ENCODE measurements around the gene CCDC78. TPM values are rescaled to one million over a fixed set of nuclear protein-coding genes. Genes with fewer than 3 reads are reported as not detected.

The CCDC78 gene
- total RNA-seq, 1 donor from 2014 or later, result 5.8 TPM

GRCh38 chr16:740764-741505, 14.7 kb upstream of the CCDC78 start, which contains the start of gene CIAO3:
Gene CIAO3 (minus strand): TSS chr16:740997. CDS start chr16:740985, 12 bp downstream.
- H3K36me3 Mint-ChIP-seq (ENCODE audit: low read depth), result peaks cover 11% of the 10 kb centered on the region
- H3K9me3 Mint-ChIP-seq, result no peaks in the 10 kb centered on the region
- H3K4me3 Mint-ChIP-seq, result peak within 1 kb of the TSS; percentile 85
- intact Hi-C loops (cut with micrococcal nuclease), result loop anchor here (1.0 to 10.0 kb wide), 3 partner anchors 46 to 234 kb away; partner anchors contain the start of genes CHTF18, LMF1 and RPUSD1
- peaks cover 9% of the 10 kb centered on the region for H3K4me1 Mint-ChIP-seq (ENCODE audit: low read depth)
- H3K27me3 Mint-ChIP-seq (ENCODE audit: insufficient read depth), result no peaks in the 10 kb centered on the region
- peak; percentile 92 for DNase-seq (ENCODE audit: low spot score)
- H3K27ac Mint-ChIP-seq, result peak within 1 kb of the TSS; percentile 73

DNA sequence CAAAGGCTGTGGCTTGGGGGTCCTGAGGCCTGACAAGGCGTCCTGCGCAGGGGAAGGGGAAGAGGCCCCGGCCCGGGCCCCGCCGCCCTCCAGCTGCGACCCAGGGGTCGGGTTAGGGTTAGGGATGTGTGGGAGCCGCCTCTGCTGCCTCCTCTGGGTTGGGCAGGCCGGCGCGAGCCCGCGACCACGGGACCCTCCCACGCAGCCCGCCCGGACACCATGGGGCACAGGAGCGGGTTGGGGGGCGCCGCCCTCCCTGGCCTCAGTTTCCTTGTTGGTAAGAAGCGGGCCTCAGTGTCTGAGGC, 14.2 kb upstream of the CCDC78 start:
- intact Hi-C loops (cut with micrococcal nuclease), result loop anchor here (1.0 to 10.0 kb wide), 3 partner anchors 47 to 234 kb away; partner anchors contain the start of genes CHTF18, LMF1 and RPUSD1
- peaks cover 13% of the 10 kb centered on the region for H3K36me3 Mint-ChIP-seq (ENCODE audit: low read depth)
- H3K4me3 Mint-ChIP-seq, result peak overlapping the region; percentile 85
- no peaks in the 10 kb centered on the region for H3K27me3 Mint-ChIP-seq (ENCODE audit: insufficient read depth)
- H3K27ac Mint-ChIP-seq, result peak overlapping the region; percentile 23
- H3K9me3 Mint-ChIP-seq, result no peaks in the 10 kb centered on the region
- H3K4me1 Mint-ChIP-seq (ENCODE audit: low read depth), result peaks cover 14% of the 10 kb centered on the region
- DNase-seq (ENCODE audit: low spot score), result no peak

DNA sequence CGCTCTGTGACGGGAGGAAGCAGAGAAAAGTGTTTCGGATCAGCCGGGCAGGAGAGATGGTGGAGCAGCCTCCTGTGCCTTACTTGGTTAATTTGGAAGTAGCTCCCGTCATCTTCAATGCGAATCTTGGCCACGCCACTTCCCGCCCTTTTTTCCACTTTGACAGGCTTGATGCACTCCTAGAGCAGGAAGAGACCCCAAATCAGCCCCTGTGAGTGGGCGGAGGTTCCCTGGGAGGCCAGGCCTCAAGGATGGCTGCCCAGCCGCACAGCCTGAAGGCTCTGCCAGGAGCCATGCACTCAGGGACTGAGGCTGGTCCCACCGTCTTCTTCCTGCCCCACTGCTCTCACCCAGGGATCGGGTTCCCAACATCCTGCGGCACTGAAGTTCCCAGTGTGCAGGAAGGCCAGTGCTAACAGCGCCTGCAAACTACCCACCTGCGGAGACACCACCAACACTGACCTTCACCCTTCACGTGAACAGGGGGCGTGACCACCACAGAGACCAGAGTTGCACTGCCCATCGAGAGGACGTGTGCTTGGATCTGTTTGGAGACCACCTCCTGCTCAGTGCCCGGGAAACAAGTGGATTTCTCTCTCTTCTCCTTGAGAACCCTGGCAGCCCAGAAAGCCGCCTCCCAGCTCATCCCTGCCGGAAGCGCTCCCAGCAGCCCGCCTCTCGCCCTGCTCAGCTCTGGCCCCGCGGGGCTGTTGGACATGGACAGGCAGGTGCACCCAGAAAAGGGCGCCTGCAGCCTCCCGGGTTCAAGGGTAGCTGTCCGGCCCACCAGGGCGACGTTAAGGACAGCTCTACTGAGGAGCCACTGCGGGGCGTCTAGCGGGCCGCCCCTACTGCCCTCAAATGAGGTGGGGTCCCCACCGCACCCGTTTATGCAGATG, 13.6 kb upstream of the CCDC78 start:
- H3K4me1 Mint-ChIP-seq (ENCODE audit: low read depth), result peaks cover 17% of the 10 kb centered on the region
- peaks cover 17% of the 10 kb centered on the region for H3K36me3 Mint-ChIP-seq (ENCODE audit: low read depth)
- no peaks in the 10 kb centered on the region for H3K9me3 Mint-ChIP-seq
- no peak overlapping the region for H3K27ac Mint-ChIP-seq
- no peak for DNase-seq (ENCODE audit: low spot score)
- H3K4me3 Mint-ChIP-seq, result peak overlapping the region; percentile 85
- intact Hi-C loops (cut with micrococcal nuclease), result loop anchor here (1.0 to 10.0 kb wide), 4 partner anchors 43 to 235 kb away; partner anchors contain the start of genes CHTF18, LMF1 and RPUSD1
- no peaks in the 10 kb centered on the region for H3K27me3 Mint-ChIP-seq (ENCODE audit: insufficient read depth)

DNA sequence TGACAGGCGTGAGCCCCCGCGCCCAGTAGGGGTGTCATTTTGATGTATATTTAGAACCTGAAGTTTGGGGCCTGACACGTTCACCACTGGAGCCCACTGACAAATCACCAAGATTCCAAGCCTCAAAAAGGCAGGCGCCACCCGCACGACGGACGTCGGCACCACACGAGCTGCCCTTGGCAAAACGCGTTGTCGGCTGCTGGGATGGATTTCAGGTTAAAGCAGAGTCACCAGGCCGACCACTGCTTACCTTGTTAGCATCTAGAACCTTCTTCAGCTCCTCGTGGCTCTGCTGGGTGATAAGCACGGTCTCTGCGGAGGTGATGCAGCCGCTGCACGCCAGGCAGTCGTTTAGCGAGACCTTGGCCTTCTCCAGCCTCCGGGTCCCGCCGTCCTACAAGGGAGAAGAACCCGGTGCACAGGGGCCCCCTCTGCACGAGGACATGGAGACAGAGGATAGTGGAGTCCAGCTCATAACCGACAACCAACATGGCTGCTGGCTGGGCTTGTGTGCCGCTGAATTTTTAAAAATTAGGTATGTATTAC, 10.8 kb upstream of the CCDC78 start:
- H3K9me3 Mint-ChIP-seq, result no peaks in the 10 kb centered on the region
- H3K4me1 Mint-ChIP-seq (ENCODE audit: low read depth), result peaks cover 17% of the 10 kb centered on the region
- no peak overlapping the region for H3K4me3 Mint-ChIP-seq
- peaks cover 17% of the 10 kb centered on the region for H3K36me3 Mint-ChIP-seq (ENCODE audit: low read depth)
- no peak overlapping the region for H3K27ac Mint-ChIP-seq
- H3K27me3 Mint-ChIP-seq (ENCODE audit: insufficient read depth), result no peaks in the 10 kb centered on the region
- DNase-seq (ENCODE audit: low spot score), result no peak
- intact Hi-C loops (cut with micrococcal nuclease), result loop anchor here (2.0 to 5.0 kb wide), 2 partner anchors 16 to 40 kb away; partner anchors contain the start of gene ANTKMT

- H3K9me3 Mint-ChIP-seq, result no peaks in the 10 kb centered on the region
- no peaks in the 10 kb centered on the region for H3K27me3 Mint-ChIP-seq (ENCODE audit: insufficient read depth)
- intact Hi-C loops (cut with micrococcal nuclease), result loop anchor here (2.0 to 5.0 kb wide), 2 partner anchors 15 to 39 kb away; partner anchors contain the start of gene ANTKMT
- H3K4me1 Mint-ChIP-seq (ENCODE audit: low read depth), result peaks cover 17% of the 10 kb centered on the region
- peaks cover 17% of the 10 kb centered on the region for H3K36me3 Mint-ChIP-seq (ENCODE audit: low read depth)
- DNase-seq (ENCODE audit: low spot score), result no peak
- H3K27ac Mint-ChIP-seq, result peak overlapping the region; percentile 61
- peak overlapping the region; percentile 39 for H3K4me3 Mint-ChIP-seq
Observed at GRCh38 chr16:735982-736453, 9.8 kb upstream of the CCDC78 start.

DNA sequence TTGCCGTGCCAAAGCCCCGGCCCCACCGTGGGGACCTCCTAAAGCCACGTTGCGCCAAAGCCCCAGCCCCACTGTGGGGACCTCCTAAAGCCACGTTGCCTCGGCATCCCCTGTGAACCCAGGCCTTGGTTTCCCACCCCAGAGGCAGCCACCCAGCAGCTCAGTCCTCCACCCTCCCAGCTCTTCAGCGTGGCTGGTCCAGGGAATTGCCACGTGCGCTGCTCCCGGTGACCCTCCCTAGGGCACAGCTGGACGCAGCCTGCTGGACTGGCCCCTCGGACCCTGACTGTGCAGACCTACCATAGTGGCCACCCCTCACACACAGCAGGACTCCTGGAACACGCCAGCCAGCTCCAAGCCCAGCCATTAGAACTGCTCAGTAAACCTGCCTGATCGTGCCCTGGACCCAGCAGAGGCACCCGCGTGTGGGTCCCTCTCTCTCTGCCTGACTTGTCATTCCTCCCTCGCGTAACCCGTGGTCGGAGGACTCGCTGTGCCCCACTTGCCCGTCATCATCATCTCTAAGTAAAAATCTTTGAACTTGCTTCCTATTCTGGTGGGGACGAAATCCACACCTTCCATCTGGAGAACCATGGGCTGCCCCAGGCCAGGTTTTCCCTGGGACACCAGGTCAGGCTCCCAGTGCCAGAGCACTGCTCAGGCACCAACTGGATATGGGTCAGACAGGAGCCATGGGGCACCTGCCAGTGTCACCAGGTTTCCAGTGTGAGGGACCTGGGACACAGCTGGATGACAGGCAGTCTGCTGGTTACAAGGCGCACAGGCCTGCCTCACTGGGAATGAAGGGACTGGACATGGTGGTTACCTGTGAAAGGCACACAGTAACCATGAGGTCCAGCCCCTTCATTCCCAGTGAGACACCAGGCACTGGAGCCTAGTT, 9.0 kb upstream of the CCDC78 start:
- Mint-ChIP-seq H3K9me3 (no peaks in the 10 kb centered on the region), H3K4me3 (peak overlapping the region; percentile 37), H3K27me3 (ENCODE audit: insufficient read depth) (no peaks in the 10 kb centered on the region), H3K27ac (no peak overlapping the region), H3K36me3 (ENCODE audit: low read depth) (peaks cover 17% of the 10 kb centered on the region), H3K4me1 (ENCODE audit: low read depth) (peaks cover 17% of the 10 kb centered on the region)
- intact Hi-C loops (cut with micrococcal nuclease), result loop anchor here (5.0 kb wide), 1 partner anchor 38 kb away; no protein-coding TSS in a partner anchor
- no peak for DNase-seq (ENCODE audit: low spot score)

DNA sequence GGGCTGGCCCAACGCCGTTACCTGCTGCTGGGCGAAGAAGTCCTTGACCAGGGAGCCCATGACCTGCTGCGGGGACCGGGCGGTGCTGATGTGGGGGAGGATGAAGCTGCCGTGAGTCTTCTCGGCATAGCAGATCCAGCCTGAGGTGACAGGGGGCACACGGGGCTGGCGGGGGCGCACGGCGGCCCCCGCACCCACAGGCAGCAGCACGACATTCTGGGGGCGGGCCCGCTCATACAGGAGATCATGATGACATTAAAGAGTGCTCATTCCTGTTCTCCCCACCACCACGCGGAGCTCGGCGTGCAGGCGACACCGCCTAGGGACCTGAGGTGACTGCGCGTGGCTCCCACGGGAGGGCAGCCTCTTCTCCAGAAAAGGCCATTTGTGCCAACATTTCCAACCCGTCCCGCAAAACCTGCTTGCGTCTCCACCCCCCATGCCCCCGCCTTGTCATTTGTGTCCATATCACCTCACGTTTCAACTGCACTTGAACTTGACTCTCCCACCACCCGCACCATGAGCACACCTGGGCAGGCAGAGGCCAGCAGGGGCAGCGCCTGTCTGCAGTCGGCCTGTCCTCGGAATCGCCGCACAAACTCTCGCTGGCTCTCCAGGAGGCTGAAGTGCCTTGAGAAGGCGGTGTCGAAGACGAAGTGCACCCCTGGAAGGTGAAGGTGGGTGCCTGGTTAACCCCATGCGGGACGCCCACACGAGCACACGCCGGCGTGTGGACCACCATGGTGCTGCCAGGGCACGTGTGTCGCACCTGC, 8.2 kb upstream of the CCDC78 start:
- intact Hi-C loops (cut with micrococcal nuclease), result no loop called here

DNA sequence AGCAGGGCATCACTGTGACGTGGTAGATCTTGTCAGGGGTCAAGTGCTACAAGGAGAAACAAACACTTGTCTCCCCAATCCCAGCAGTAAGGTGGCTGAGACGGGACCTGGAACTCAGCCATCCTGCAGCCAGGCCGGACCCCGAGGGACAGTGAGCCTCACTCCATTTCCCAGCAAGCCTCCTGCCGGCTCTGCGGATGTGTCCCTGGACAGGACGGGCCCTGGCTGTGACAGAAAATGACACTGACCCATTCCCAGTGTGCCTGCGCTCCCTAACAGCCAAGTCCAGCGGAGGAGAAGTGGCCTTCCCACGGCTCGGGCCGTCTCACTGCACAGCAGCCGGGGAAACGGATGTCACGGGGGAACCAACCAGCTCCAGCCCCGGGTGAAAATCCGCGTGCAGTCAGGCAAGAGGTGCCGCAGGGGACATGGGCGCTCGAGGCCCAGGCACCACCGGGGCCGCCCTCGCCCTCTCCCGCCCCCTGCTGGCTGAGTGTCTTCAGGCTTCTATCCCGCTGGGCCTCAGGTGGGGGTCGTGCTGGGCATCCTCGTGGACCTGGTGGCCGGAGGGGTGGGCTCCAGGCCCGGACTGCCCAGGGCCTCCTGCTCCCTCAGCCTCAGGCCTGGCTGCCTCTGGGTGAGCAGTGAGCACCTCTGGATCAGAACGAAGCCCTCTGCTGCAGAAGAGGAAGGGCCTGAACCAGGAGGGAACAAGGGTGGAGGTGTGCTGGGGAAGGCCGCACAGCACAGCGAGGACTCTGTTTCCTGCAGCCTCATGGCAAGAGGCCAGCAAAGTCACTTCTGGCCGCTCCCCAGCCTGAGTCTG, 7.4 kb upstream of the CCDC78 start:
- intact Hi-C loops (cut with micrococcal nuclease), result no loop called here
- Mint-ChIP-seq H3K9me3 (no peaks in the 10 kb centered on the region), H3K27ac (no peak overlapping the region), H3K4me3 (no peak overlapping the region), H3K27me3 (ENCODE audit: insufficient read depth) (no peaks in the 10 kb centered on the region), H3K4me1 (ENCODE audit: low read depth) (peaks cover 17% of the 10 kb centered on the region), H3K36me3 (ENCODE audit: low read depth) (peaks cover 15% of the 10 kb centered on the region)
- DNase-seq (ENCODE audit: low spot score), result no peak

More for the DNA sequence above, 8.2 kb upstream of the CCDC78 start:
- Mint-ChIP-seq H3K4me1 (ENCODE audit: low read depth) (peaks cover 17% of the 10 kb centered on the region), H3K4me3 (no peak overlapping the region), H3K27ac (no peak overlapping the region), H3K27me3 (ENCODE audit: insufficient read depth) (no peaks in the 10 kb centered on the region), H3K36me3 (ENCODE audit: low read depth) (peaks cover 17% of the 10 kb centered on the region), H3K9me3 (no peaks in the 10 kb centered on the region)
- DNase-seq (ENCODE audit: low spot score), result no peak

DNA sequence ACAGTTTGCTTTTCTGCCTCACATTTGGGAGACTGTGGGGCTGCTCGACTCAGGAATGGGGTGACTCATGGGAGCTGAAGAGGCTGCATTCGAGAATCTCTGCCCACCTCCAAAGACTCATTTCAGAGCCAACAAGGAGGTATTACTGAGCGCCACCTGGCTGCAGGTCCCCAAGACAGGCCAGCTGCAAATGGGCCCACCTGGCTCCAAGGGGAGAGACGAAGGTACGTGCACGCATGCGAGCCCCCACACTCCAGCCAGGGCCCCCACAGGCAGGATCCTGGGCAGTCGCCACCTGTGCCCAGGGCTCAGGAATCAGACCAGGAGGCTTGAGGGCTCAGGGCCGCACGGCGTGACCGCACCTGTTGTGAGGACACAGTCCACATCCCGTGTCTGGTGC, 6.7 kb upstream of the CCDC78 start:
- intact Hi-C loops (cut with micrococcal nuclease), result no loop called here

GRCh38 chr16:732332-732731, 6.1 kb upstream of the CCDC78 start:
- Mint-ChIP-seq H3K27me3 (ENCODE audit: insufficient read depth) (no peaks in the 10 kb centered on the region), H3K27ac (no peak overlapping the region), H3K36me3 (ENCODE audit: low read depth) (peaks cover 11% of the 10 kb centered on the region), H3K4me3 (no peak overlapping the region), H3K4me1 (ENCODE audit: low read depth) (peaks cover 13% of the 10 kb centered on the region), H3K9me3 (no peaks in the 10 kb centered on the region)
- intact Hi-C loops (cut with micrococcal nuclease), result no loop called here
- DNase-seq (ENCODE audit: low spot score), result no peak

More for the DNA sequence above, 6.7 kb upstream of the CCDC78 start:
- Mint-ChIP-seq H3K4me1 (ENCODE audit: low read depth) (peaks cover 15% of the 10 kb centered on the region), H3K27ac (no peak overlapping the region), H3K36me3 (ENCODE audit: low read depth) (peaks cover 13% of the 10 kb centered on the region), H3K27me3 (ENCODE audit: insufficient read depth) (no peaks in the 10 kb centered on the region), H3K4me3 (no peak overlapping the region), H3K9me3 (no peaks in the 10 kb centered on the region)
- no peak for DNase-seq (ENCODE audit: low spot score)

All from activated T-helper 1 cell treated with anti-CD3 and anti-CD28 coated beads, Interleukin-12 subunit alpha, Interleukin-12 subunit beta, Interleukin-2, Interleukin-4 antibody, amounts not matched to agents 30 ng/mL and 10 ng/mL and 1 ng/mL, durations not matched to agents 14 hours and 24 hours and 36 hours (primary cell).